DMS 273 (cell line): ENCODE measurements around the gene CYP4F8.
"Not testable (repeated sequence)": the region's sequence is repeated elsewhere in the genome, so short reads cannot be mapped to it uniquely, and the experiment has no call there.

Experiments
- DNase-seq: peaks from one replicate; lab custom pipeline; 2025; ENCODE audit not compliant: unreplicated experiment; lab: John Stamatoyannopoulos, UW

CYP4F8 gene, protein sequence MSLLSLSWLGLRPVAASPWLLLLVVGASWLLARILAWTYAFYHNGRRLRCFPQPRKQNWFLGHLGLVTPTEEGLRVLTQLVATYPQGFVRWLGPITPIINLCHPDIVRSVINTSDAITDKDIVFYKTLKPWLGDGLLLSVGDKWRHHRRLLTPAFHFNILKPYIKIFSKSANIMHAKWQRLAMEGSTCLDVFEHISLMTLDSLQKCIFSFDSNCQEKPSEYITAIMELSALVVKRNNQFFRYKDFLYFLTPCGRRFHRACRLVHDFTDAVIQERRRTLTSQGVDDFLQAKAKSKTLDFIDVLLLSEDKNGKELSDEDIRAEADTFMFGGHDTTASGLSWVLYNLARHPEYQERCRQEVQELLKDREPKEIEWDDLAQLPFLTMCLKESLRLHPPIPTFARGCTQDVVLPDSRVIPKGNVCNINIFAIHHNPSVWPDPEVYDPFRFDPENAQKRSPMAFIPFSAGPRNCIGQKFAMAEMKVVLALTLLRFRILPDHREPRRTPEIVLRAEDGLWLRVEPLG

DNA sequence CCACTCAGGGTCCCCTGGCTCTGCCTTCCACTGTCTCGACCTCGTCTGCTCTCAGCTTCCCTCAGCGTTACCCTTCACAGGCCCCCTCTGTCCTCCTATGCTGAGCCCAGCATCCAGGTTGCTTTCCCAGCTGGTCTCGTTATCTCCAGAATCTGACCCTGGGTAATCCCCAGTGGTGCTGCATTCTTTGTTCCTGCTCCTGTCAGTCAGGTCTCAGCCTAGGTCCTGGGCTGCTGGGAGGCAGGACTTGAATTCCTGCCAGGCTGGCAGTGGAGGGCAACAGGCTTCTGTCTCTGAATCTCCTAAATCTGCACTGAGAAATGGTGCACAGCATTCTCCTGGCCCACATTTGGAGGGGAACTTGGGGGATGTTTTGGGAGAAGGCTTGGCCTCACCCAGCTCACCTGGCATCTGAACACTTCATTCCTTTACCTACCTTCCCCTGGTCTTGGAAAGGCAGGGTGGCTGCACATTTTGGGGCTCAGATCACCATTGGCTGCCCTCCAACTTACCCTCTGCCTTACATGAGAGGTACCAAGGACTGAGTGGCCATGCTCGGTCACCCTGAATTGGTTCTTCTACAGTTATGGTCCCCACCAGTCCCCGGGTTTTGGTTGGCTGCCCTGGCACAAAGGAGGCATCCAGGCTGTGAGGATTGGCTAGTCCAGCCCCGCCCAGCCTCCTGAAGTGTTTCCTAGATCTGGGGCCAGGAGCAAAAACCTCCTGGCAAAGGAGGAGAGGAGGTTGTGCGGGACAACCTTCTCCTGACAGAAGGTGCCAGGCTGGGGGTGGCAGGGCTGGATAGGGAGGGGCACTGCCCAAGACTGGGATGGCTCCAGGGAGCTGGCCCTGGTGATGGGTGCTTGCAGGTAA is at the start of gene CYP4F8:
CYP4F8 (plus strand) TSS at position 712 of the 873 bp plus-strand sequence. CDS start 399 bp downstream, outside the sequence.
- no peak for DNase-seq

DNA sequence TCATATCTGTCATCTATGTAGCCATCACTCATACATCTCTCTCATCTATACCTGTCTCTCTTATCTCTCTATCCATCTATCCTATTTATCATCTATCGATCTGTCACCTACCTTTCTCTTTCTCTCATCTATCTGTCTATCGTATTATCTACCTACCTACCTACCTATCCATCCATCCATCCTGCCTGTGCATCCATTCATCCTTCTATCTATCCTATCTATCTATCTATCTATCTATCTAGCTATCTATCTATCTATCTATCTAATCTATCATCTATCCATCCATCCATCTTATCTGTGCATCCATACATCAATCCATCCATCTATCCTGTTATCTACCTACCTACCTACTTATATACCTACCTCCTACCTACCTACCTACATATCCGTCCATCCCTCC is 44.6 kb upstream of the CYP4F8 start:
- DNase-seq, result no peak

DNA sequence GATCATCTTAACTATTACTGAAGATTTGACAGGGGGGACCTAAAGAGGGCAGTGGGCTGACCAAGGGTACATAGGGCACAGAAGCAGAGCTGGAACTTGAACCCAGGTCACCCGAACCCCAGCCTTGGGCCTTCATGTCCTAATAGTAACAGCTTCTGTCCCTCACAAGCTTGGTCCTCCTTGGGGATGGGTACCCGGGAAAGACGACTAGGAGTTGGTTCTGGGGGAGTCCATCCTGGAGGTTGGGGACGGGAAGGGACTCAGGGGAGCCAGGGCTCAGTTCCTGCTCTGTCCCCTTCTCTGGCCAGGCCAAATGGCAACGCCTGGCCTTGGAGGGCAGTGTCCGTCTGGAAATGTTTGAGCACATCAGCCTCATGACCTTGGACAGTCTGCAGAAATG is 39.6 kb upstream of the CYP4F8 start:
- DNase-seq, result no peak

DNA sequence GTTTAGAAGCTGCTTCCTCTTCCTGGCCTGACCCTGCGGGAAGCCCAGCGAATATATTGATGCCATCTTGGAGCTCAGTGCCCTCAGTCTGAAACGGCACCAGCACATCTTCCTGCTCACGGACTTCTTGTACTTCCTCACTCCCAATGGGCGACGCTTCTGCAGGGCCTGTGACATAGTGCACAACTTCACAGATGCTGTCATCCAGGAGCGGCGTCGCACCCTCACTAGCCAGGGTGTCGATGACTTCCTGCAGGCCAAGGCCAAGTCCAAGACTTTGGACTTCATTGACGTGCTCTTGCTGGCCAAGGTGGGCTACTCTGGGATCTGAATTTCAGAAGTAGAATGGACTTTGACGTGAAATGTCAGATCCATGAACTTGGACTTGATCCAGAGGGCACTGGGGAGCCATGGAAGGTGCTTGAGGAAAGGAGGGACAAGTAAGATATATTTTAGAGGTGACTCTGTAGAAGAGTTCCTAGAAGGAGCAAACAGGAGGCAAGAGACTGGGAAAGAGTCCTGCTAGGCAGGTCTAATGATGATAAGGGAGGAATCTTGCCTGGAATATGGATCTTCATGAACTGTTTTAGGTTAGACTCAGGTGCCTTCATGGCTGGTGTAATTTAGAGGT is 38.4 kb upstream of the CYP4F8 start:
- no peak for DNase-seq

DNA sequence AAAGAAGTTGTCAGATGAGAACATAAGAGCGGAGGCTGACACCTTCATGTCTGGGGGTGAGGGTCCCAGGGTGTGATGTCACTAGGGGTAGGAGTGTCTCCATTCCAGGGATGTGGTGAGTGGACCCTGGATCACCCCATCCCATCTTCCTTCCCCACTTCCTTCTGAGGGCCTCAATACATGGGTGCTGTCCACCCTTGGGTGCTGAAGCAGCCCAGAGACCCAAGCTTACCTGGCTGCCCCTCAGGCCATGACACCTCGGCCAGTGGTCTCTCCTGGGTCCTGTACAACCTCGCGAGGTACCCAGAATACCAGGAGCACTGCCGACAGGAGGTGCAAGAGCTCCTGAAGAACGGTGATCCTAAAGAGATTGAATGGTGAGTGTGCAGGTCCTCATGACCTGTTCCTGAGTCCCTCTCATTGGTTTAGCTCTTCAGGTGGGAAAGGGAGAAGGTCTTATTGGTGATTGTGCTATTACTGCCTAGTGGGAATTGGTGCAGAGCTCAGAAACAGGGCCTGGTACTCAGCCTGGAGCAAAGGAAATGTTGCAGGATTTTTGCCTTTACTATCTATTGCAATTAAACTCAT is 37.7 kb upstream of the CYP4F8 start:
- no peak for DNase-seq

DNA sequence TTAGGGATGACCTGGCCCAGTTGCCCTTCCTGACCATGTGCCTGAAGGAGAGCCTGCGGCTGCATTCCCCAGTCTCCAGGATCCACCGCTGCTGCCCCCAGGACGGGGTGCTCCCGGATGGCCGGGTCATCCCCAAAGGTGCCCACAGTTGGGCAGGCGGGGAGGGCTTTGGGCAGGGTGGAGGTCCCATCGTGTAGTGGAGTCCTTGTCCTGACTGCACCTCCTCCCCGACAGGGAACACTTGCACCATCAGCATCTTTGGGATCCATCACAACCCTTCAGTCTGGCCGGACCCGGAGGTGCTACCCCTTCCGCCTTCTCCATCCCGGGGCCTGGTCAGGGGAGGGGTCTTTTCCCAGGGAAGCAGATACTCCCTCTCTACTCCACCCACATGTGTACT is 31.7 kb upstream of the CYP4F8 start:
- no peak for DNase-seq

DNA sequence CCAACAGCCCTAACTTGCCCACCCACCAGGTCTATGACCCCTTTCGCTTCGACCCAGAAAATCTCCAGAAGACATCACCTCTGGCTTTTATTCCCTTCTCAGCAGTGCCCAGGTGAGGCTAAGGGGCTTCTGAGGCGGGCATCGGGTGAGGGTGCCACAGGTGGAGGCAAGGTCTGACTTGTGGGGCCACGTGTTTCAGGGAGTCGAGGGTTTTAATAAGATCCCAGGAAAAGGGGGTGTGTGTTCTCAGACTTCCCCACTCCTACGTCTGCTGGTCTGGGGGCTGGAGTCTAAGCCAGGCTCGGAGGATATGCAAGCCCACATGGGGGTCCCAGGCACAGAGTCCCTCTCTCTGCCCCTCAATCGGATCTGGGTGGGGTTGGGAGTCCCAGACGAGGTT is 30.9 kb upstream of the CYP4F8 start:
- no peak for DNase-seq

DNA sequence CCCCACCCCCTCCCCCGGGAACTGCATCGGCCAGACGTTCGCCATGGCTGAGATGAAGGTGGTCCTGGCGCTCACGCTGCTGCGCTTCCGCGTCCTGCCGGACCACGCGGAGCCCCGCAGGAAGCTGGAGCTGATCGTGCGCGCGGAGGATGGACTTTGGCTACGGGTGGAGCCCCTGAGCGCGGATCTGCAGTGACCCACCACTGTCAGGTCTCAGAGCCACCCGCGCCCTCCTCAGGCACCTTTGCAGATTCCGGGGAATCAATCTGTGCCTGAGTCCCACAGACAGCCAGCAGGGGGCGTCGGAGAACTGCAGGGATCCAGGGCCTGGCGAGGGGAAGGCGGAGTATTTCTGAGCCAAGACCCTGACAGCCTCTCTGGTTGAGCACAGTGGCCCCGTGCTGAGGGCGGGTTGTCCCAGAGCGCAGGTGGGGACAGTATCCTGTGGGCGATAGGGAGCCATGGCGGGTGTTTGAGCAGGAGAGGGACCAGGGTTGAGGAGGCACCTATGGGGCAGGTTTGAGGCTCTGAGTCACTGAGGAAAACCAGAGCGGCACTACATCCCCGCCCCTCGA is 30.4 kb upstream of the CYP4F8 start:
- peak; percentile 88 for DNase-seq

DNA sequence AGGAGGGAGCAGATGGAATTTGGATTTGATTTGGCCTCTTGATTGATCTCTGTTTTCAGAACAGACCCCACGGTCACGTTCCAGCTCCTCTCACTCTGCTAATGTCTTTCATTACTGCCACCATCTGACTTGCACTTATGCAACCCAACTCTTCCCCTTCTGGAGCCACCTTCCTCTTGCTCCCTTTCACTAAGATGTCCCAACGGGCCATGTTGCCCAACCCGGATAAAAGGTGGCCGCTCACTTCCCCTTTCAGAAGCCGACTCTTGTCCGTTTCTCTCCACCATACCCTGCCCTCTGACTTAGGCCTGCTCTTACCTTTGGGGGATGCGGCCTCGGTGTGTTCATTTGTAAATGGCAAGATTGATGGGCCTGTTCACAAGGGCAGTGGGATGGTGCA is 27.4 kb upstream of the CYP4F8 start:
- no peak for DNase-seq

DNA sequence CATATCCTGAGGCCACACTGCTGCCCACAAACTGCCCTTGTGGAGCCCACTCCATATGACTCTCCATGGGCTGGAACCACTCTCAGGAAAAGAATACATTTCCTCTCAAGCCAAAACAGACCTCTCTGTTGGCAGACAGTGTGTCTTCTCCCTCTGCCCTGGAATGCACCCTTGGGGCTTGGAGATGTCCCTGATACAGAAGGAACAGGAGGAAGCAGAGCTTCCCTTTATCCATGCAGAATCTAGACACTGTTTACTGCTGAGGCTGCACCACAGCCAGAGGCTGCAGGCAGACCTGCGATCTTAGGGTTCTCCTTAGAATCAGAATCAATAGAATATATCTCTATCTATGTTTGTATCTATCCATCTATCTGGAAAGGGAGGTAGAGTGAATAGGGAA is 26.8 kb upstream of the CYP4F8 start:
- DNase-seq, result no peak

DNA sequence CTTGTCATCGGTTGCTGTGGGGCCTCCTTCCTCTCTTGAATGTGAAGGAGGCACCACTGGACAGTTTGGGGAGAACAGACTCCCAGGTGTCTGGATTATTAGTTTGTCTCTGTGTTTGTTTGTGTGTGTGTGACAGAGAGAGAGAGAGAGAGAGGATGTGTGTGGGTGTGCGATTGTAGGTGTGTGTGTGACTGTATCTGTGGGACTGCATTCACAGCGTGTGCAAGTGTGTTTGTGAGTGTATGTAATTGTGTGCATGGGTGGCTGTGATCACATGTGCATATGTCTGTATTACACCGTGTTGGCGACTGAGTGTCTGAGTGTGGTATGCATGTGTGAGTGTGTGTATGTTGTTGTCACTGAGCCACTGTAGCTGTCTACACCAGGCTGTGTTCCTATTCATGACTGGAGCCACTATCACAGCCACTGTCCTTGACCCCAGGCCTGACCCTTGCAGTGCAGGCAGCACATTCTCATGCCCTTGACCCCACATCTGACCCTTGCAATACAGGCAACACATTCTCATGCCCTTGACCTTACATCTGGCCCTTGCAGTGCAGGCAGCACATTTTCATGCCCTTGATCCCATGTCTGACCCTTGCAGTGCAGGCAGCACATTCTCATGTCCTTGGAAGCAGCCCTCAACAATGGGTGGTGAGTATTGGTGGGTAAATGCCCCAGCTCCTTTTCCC is 25.1 kb upstream of the CYP4F8 start:
- no peak for DNase-seq

DNA sequence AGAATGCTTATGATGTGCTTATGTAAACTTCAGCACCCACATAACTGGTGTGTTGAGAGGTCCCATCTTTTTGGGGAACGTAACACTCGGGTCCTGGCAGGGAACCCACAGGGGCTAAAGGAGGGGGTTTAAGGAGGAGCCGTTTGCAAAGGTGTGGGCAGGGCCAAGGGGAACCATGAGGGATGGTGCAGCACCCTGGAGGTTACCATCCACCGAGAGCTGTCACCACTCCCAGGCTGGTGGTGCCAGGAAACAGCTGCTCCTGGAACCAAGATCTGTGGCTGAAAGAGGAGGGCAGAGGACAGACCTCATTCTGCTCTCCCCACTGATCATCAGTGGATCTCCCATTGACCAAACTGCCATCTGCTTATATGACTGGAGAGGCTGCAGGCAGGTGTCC is 23.2 kb upstream of the CYP4F8 start:
- DNase-seq, result no peak

DNA sequence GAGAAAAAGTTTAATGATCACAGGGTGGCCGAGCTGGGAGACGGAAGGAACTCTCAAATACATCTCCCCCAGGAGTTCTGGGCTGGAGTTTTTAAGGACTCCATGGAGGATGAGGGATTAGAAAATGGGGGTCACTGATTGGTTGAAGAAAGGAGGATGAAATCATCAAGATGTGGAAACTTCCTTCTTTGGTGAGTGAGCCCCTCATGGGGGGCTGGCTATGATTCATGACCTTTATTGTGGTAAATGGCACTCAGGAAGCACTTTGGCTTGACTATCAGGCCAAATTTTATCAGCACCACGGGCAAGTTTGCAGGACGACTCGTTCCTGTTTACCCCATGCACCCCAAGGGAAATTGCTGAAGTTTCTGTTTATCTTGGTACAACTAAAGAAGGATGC is 22.5 kb upstream of the CYP4F8 start:
- not testable (repeated sequence) for DNase-seq

DNA sequence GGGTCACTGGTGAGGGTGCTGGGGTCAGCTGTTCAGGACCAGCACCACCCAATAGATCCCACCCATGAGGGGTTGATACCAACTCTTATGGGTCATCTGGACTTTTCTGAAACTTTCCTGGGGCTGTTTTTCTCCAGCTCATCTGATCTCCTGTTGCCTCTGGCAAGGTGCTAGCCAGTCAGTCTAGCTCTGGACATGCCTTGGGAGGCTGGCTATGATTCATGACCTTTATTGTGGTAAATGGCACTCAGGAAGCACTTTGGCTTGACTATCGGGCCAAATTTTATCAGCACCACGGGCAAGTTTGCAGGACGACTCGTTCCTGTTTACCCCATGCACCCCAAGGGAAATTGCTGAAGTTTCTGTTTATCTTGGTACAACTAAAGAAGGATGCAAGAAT is 21.3 kb upstream of the CYP4F8 start:
- DNase-seq, result not testable (repeated sequence)

DNA sequence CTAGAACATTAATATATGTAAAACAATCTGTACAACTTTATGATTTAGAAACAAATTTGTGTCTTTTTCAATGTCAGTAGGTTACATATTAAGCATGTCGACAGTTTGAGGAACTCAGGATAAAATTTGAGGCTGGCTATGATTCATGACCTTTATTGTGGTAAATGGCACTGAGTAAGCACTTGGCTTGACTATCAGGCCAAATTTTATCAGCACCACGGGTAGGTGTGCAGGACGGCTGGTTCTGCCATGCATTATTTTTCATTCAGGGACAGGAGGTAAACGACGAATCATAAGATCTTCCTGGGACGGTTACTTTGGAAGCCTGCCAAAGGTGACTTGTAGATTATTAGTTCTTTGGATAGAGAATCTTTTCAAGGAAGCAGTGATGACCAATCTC is 19.9 kb upstream of the CYP4F8 start:
- no peak for DNase-seq

DNA sequence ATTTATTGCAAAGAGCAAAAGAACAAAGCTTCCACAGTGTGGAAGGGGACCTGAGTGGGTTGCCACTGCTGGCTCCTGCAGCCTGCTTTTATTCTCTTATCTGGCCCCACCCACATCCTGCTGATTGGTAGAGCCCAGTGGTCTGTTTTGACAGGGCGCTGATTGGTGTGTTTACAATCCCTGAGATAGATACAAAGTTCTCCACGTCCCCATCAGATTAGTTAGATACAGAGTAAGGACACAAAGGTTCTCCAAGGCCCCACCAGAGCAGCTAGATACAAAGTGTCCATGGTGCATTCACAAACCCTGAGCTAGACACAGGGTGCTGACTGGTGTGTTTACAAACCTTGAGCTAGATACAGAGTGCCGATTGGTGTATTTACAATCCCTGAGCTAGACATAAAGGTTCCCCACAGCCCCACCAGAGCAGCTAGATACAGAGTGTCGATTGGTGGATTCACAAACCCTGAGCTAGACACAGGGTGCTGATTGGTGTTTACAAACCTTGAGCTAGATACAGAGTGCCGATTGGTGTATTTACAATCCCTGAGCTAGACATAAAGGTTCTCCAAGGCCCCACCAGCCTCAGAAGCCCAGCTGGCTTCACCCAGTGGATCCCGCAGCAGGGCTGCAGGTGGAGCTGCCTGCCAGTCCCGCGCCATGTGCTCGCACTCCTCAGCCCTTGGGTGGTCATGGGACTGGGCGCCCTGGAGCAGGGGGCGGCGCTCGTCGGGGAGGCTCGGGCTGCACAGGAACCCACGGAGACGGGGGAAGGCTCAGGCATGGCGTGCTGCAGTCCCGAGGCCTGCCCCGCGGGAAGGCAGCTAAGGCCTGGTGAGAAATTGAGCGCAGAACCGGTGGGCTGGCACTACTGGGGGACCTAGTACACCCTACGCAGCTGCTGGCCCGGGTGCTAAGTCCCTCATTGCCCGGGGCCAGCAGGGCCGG is 6.8 kb upstream of the CYP4F8 start:
- not testable (repeated sequence) for DNase-seq

DNA sequence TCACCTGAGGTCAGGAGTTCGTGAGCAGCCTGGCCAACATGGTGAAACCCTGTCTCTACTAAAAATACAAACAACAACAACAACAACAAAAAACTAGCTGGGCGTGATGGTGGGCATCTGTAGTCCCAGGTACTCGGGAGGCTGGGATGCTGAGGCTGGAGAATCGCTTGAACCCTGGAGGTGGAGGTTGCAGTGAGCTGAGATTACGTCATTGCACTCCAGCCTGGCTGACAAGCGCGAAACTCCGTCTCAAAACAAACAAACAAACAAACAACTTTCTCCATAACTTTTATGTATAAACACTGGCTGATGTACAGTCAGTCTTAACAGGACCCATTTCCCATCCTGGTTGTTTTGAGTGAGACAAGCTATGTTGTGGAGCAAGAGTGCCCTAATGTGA is 5.8 kb upstream of the CYP4F8 start:
- DNase-seq, result no peak

DNA sequence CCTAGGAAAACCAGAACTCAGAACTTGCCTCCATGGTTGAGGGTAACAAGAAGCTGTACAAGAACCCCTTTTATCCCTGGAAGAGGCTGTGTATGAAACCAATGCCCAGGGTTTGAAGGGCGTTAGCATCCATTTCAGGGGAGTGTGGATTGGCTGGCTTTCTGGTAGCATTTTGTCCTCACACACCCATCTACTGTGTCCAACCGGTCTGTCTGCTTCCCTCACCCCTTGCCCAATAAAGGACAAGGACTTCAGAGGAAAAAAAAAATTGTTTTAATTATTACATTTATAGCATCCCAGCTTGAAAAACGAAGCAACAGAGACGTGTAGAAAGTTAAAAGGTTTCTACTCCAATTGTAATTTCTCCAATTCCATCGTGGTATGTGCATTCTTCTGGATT is 2.7 kb upstream of the CYP4F8 start:
- DNase-seq, result no peak

DNA sequence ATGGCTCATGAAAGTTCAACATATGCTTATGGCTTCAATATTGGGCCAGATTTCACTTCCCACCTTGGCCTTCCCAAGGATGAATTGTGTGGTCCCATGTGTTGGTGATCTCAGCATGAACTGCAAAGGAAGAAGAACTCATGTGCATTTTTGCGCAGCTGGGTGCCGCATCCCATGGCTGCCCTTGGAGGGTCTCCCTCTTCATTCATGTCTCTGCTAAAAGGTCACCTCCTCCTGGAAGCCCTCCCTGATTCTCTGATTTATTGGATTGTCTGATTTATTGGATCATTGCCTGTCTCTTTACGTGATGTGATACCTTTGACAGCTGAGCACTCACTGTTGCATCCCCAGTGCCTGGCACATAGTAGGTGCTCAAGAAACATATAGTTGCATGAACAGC is 1.7 kb upstream of the CYP4F8 start:
- no peak for DNase-seq
